IMR-90 (cell line): ENCODE results near the gene CIT. TPM values are rescaled to one million over a fixed set of nuclear protein-coding genes. Genes with fewer than 3 reads are reported as not detected.
A peak's percentile ranks its signal among the peaks of the same experiment; 100 is the strongest.

ENCODE experiments used
- ATAC-seq: fragments of 200-7000 bp; cut with Tn5 transposase; 2 replicates; pipeline ENCODE4 v1.9.1; 2020; ENCODE audit warnings: low read depth, mild to moderate bottlenecking, moderate library complexity
- BruUV-seq: library from RNA; stranded (reverse); fragments of 400-500 nt; replicated peaks from 2 replicates; lab custom pipeline; 2021; lab: Mats Ljungman, UMichigan
- CTCF ChIA-PET: fragments of 300-600 bp; formaldehyde crosslinking; extraction: SDS; loops from one replicate; lab custom pipeline; 2021; ENCODE audit warnings: antibody characterized with exemption; lab: Yijun Ruan, JAX
- POLR2A ChIA-PET: fragments of 300-600 bp; sonication (Branson Sonifier 250); formaldehyde crosslinking; loops from one replicate; lab custom pipeline; 2022; ENCODE audit warnings: antibody characterized with exemption; ENCODE audit not compliant: unreplicated experiment; lab: Charles Lee
- DNase-seq: peaks from one replicate; pipeline ENCODE4 v3.0.0; 2013
- H2AFZ ChIP-seq: replicated peaks from 2 replicates; pipeline ENCODE3; 2013; ENCODE audit warnings: low read length, mild to moderate bottlenecking; ENCODE audit not compliant: poor library complexity
- H2AK5ac ChIP-seq: 2 replicates; pipeline ENCODE4 v1.6.1; 2013; ENCODE audit warnings: low read depth, low read length, inconsistent platforms
- H2AK9ac ChIP-seq: replicated peaks from 2 replicates; pipeline ENCODE3; 2013; ENCODE audit warnings: mild to moderate bottlenecking, low read depth, low read length, moderate library complexity; ENCODE audit not compliant: poor library complexity
- H2BK120ac ChIP-seq: 2 replicates; pipeline ENCODE4 v1.6.1; 2013; ENCODE audit warnings: low read depth, low read length, inconsistent platforms
- H2BK15ac ChIP-seq: 3 replicates; pipeline ENCODE4 v1.6.1; 2013; ENCODE audit warnings: low read depth, low read length, inconsistent platforms
- H2BK20ac ChIP-seq: 2 replicates; pipeline ENCODE4 v1.6.1; 2013; ENCODE audit warnings: low read depth, mild to moderate bottlenecking, inconsistent platforms, low read length, moderate library complexity
- H2BK5ac ChIP-seq: 2 replicates; pipeline ENCODE4 v1.6.1; 2013; ENCODE audit warnings: mild to moderate bottlenecking, low read depth, low read length, inconsistent platforms; ENCODE audit not compliant: poor library complexity, severe bottlenecking
- H3K14ac ChIP-seq: replicated peaks from 2 replicates; pipeline ENCODE4 v1.6.1; 2013; ENCODE audit warnings: low read depth, low read length, inconsistent platforms
- H3K18ac ChIP-seq: 2 replicates; pipeline ENCODE4 v1.6.1; 2013; ENCODE audit warnings: low read depth, low read length, control low read depth
- H3K23ac ChIP-seq: 2 replicates; pipeline ENCODE4 v1.6.1; 2013; ENCODE audit warnings: low read depth, low read length, inconsistent platforms
- H3K27ac ChIP-seq: 2 replicates; pipeline ENCODE4 v1.5.1; 2013; ENCODE audit warnings: mild to moderate bottlenecking, control low read depth, low read length; ENCODE audit not compliant: insufficient read depth
- H3K27me3 ChIP-seq: 2 replicates; pipeline ENCODE4 v1.6.1; 2013; ENCODE audit warnings: low read length; ENCODE audit not compliant: control insufficient read depth, insufficient read depth
- H3K36me3 ChIP-seq: 2 replicates; pipeline ENCODE4 v1.6.1; 2013; ENCODE audit warnings: low read length, mixed read lengths; ENCODE audit not compliant: control insufficient read depth, insufficient read depth
- H3K4ac ChIP-seq: 2 replicates; pipeline ENCODE4 v1.6.1; 2013; ENCODE audit warnings: low read depth, low read length, inconsistent platforms
- H3K4me1 ChIP-seq: 2 replicates; pipeline ENCODE4 v1.6.1; 2013; ENCODE audit warnings: low read length, mixed read lengths; ENCODE audit not compliant: control insufficient read depth, insufficient read depth
- H3K4me2 ChIP-seq: 2 replicates; pipeline ENCODE4 v1.6.1; 2013; ENCODE audit warnings: low read depth, mild to moderate bottlenecking, control low read depth, low read length, moderate library complexity
- H3K4me3 ChIP-seq: 2 replicates; pipeline ENCODE4 v1.5.1; 2013; ENCODE audit warnings: low read depth, mild to moderate bottlenecking, control low read depth, low read length, moderate library complexity; ENCODE audit not compliant: insufficient read depth
- H3K56ac ChIP-seq: 2 replicates; pipeline ENCODE4 v1.6.1; 2013; ENCODE audit warnings: low read length, inconsistent platforms; ENCODE audit not compliant: insufficient read depth; ENCODE audit errors: extremely low read depth
- H3K79me1 ChIP-seq, 2 experiments: 2 replicates each; pipeline ENCODE4 v1.6.1; 2013; ENCODE audit warnings: low read length in 2 of 2, inconsistent platforms in 1 of 2, low read depth in 1 of 2
- H3K9ac ChIP-seq: 2 replicates; pipeline ENCODE4 v1.6.1; 2013; ENCODE audit warnings: low read depth, low read length, control low read depth
- H3K9me1 ChIP-seq: 2 replicates; pipeline ENCODE4 v1.6.1; 2013; ENCODE audit warnings: low read length, inconsistent platforms; ENCODE audit not compliant: insufficient read depth
- H3K9me3 ChIP-seq: 2 replicates; pipeline ENCODE4 v1.6.1; 2013; ENCODE audit warnings: low read length; ENCODE audit not compliant: control insufficient read depth, insufficient read depth
- H4K20me1 ChIP-seq: 2 replicates; pipeline ENCODE4 v1.6.1; 2013; ENCODE audit warnings: low read length, inconsistent platforms; ENCODE audit not compliant: insufficient read depth
- H4K5ac ChIP-seq: 2 replicates; pipeline ENCODE4 v1.6.1; 2013; ENCODE audit warnings: mild to moderate bottlenecking, low read depth, low read length, control low read depth
- H4K8ac ChIP-seq, 2 experiments: 2 replicates each; pipeline ENCODE4 v1.6.1; 2013; ENCODE audit warnings: low read depth in 2 of 2, low read length in 2 of 2, control low read depth in 1 of 2, inconsistent platforms in 1 of 2
- H4K91ac ChIP-seq: 2 replicates; pipeline ENCODE4 v1.6.1; 2013; ENCODE audit warnings: low read depth, low read length, inconsistent platforms; ENCODE audit not compliant: insufficient read depth
- BHLHE40 ChIP-seq: fragments of 150-350 bp; IDR thresholded peaks from 2 replicates; pipeline ENCODE4 v1.6.1; 2016; ENCODE audit warnings: mild to moderate bottlenecking, low read depth, low read length
- CEBPB ChIP-seq: IDR thresholded peaks from 2 replicates; pipeline ENCODE4 v1.6.1; 2012; ENCODE audit warnings: low read depth, low read length, improper control_type of control experiment
- CHD1 ChIP-seq: IDR thresholded peaks from 2 replicates; pipeline ENCODE4 v1.6.1; 2012; ENCODE audit warnings: low read depth, low read length, improper control_type of control experiment
- CTCF ChIP-seq: conservative IDR thresholded peaks from 2 replicates; pipeline ENCODE4 v1.5.1; 2012; ENCODE audit warnings: mild to moderate bottlenecking, low read depth, low read length, improper control_type of control experiment
- FOS ChIP-seq: fragments of 150-350 bp; IDR thresholded peaks from 2 replicates; pipeline ENCODE4 v1.6.1; 2016; ENCODE audit warnings: low read depth, low read length
- MAFK ChIP-seq: IDR thresholded peaks from 2 replicates; pipeline ENCODE4 v1.6.1; 2012; ENCODE audit warnings: low read depth, low read length, improper control_type of control experiment
- MAZ ChIP-seq: IDR thresholded peaks from 2 replicates; pipeline ENCODE4 v1.6.1; 2012; ENCODE audit warnings: low read depth, mild to moderate bottlenecking, low read length, improper control_type of control experiment, moderate library complexity, borderline replicate concordance
- MXI1 ChIP-seq: IDR thresholded peaks from 2 replicates; pipeline ENCODE4 v1.6.1; 2012; ENCODE audit warnings: low read depth, mild to moderate bottlenecking, low read length, moderate library complexity, borderline replicate concordance
- NFE2L2 ChIP-seq: fragments of 150-350 bp; IDR thresholded peaks from 2 replicates; pipeline ENCODE4 v1.6.1; 2016; ENCODE audit warnings: low read depth, mild to moderate bottlenecking, low read length
- POLR2A ChIP-seq: IDR thresholded peaks from 2 replicates; pipeline ENCODE4 v1.6.1; 2012; ENCODE audit warnings: mild to moderate bottlenecking, low read depth, low read length
- RAD21 ChIP-seq: IDR thresholded peaks from 2 replicates; pipeline ENCODE4 v1.6.1; 2012; ENCODE audit warnings: low read length, improper control_type of control experiment
- RCOR1 ChIP-seq: IDR thresholded peaks from 2 replicates; pipeline ENCODE4 v1.6.1; 2012; ENCODE audit warnings: mild to moderate bottlenecking, low read length, improper control_type of control experiment; ENCODE audit not compliant: insufficient replicate concordance
- RFX5 ChIP-seq: IDR thresholded peaks from 2 replicates; pipeline ENCODE4 v1.8.0; 2012; ENCODE audit warnings: low read depth, mild to moderate bottlenecking, low read length, moderate library complexity
- SMC3 ChIP-seq: fragments of 150-350 bp; IDR thresholded peaks from 2 replicates; pipeline ENCODE4 v1.6.1; 2016; ENCODE audit warnings: low read depth, mild to moderate bottlenecking, antibody characterized with exemption, low read length, moderate library complexity
- USF2 ChIP-seq: fragments of 150-350 bp; IDR thresholded peaks from 2 replicates; pipeline ENCODE4 v1.6.1; 2017; ENCODE audit warnings: mild to moderate bottlenecking, antibody characterized with exemption, low read length, low read depth
- WGBS, 2 experiments: methylation state at CpG; one replicate each; pipeline versions ENCODE4 v1.1.5 to v1.1.7; 2013; ENCODE audit warnings: missing lambda C conversion rate in 2 of 2; ENCODE audit not compliant: insufficient read length in 1 of 2; ENCODE audit errors: extremely low coverage in 2 of 2; 5-methylcytosine and 5-hydroxymethylcytosine counted together
- dilution Hi-C: fragments of 300-500 bp; cut with HindIII; formaldehyde crosslinking; loops from one replicate; pipeline ENCODE4 v1.14.3; 2018; ENCODE audit warnings: low sequenced_read_pairs; ENCODE audit not compliant: unreplicated experiment
- in situ Hi-C: fragments of 300-500 bp; cut with MboI; formaldehyde crosslinking; loops from 3 replicates; pipeline ENCODE4 v1.14.3; 2019; ENCODE audit warnings: low sequenced_read_pairs, inconsistent platforms, mixed read lengths
- intact Hi-C: fragments of 100-400 bp; cut with micrococcal nuclease; formaldehyde crosslinking; loops from 2 replicates; pipeline ENCODE4 v1.10.0; 2022
- polyA plus RNA-seq, 3 experiments: library from polyadenylated mRNA; depleted of rRNA; stranded (reverse); fragments of >200 nt; gene quantifications; 2 replicates each; pipeline ENCODE4 v1.2.3, GENCODE V29; 2012; ENCODE audit warnings: low replicate concordance in 1 of 3
- total RNA-seq: library from RNA; depleted of rRNA; stranded (reverse); fragments of >200 nt; gene quantifications from 2 replicates; pipeline ENCODE4 v1.2.3, GENCODE V29; 2012
- TF ChIP-seq, protein P1 (sequence below): fragments of 150-350 bp; IDR thresholded peaks from 2 replicates; pipeline ENCODE4 v1.6.1; 2016; ENCODE audit warnings: low read depth, mild to moderate bottlenecking, low read length, moderate library complexity, borderline replicate concordance

CIT gene
- total and polyA plus RNA-seq, 2 of the 4 experiments (the other 2 are of a cell fraction): 13.1 to 21.0 TPM

DNA sequence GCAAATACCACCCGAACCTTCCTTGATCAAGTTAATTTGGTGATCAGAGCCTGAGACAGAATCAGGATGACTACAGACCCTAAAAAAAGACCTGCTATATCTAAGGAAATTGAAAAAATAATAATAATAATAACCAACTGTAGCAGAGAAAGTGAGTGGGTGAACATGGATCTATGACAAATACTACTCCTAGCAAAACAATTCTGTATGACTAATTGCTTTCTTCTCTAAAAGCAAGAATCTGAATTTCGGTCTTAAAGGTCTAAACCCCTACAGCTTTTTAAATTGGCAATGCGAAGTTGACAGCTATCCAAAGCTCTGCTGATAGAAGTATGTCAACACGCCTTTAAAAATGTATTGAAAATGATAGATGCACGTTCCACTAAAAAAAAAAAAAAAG is 107.0 kb downstream of the CIT start:
- Histone ChIP-seq H3K4ac (no peak overlapping the region), H2AK5ac (no peak overlapping the region), H2AK9ac (peak overlapping the region; percentile 19), H3K9ac (no peak overlapping the region), H3K4me1 (peaks cover 2% of the 10 kb centered on the region; the same call in 1 of the 2 replicates), H4K20me1 (no peaks in the 10 kb centered on the region), H2BK5ac (no peak overlapping the region), H3K4me2 (no peak overlapping the region), H3K27ac (no peak overlapping the region), H3K56ac (no peak overlapping the region), H2BK120ac (no peak overlapping the region), H2BK20ac (no peak overlapping the region), H3K14ac (no peak overlapping the region), H4K91ac (no peak overlapping the region), H4K8ac (no peak overlapping the region), H3K18ac (no peak overlapping the region), H2BK15ac (no peak overlapping the region), H3K9me1 (peaks cover 6% of the 10 kb centered on the region; the same call in 1 of the 2 replicates), H3K27me3 (no peaks in the 10 kb centered on the region), H2AFZ (no peak overlapping the region), H3K79me1 (no peaks in the 10 kb centered on the region; a peak in 1 of 4 replicates), H4K5ac (no peak overlapping the region), H3K9me3 (no peaks in the 10 kb centered on the region), H3K36me3 (peaks cover 11% of the 10 kb centered on the region), H3K23ac (no peak overlapping the region), H3K4me3 (no peak overlapping the region)
- DNase-seq (peak; percentile 15), ATAC-seq (no peak)
- BruUV-seq: no TSS peak
- dilution Hi-C loops (no loop called here), in situ Hi-C loops (no loop called here), intact Hi-C loops (no loop called here)
- POLR2A ChIA-PET: no interaction called here
- TF ChIP-seq CEBPB: no peak
- no peak for TF ChIP-seq RAD21
- TF ChIP-seq MAZ: no peak
- no peak for TF ChIP-seq POLR2A
- TF ChIP-seq USF2: no peak
- TF ChIP-seq MXI1: no peak
- TF ChIP-seq CTCF: no peak
- TF ChIP-seq SMC3: no peak
- no peak for TF ChIP-seq FOS
- TF ChIP-seq BHLHE40: no peak
- TF ChIP-seq, protein P1, sequence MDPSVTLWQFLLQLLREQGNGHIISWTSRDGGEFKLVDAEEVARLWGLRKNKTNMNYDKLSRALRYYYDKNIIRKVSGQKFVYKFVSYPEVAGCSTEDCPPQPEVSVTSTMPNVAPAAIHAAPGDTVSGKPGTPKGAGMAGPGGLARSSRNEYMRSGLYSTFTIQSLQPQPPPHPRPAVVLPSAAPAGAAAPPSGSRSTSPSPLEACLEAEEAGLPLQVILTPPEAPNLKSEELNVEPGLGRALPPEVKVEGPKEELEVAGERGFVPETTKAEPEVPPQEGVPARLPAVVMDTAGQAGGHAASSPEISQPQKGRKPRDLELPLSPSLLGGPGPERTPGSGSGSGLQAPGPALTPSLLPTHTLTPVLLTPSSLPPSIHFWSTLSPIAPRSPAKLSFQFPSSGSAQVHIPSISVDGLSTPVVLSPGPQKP: no peak
- TF ChIP-seq RCOR1: no peak
- TF ChIP-seq CHD1: no peak
- TF ChIP-seq RFX5: no peak
- TF ChIP-seq NFE2L2: no peak
- TF ChIP-seq MAFK: no peak
- no CpG with 5 or more reads among the region's 5 CpGs for WGBS, 2 experiments
- CTCF ChIA-PET: no interaction called here
